Mesenchymal stem cell (in vitro differentiated cells and primary cell): ENCODE measurements around the gene CNTNAP2.

ENCODE experiments used
- DNase-seq: peaks from one replicate; pipeline ENCODE4 v3.0.0-alpha.2; 2013
- H2AFZ ChIP-seq: one replicate; pipeline ENCODE4 v1.6.1; 2013; ENCODE audit warnings: low read depth, mild to moderate bottlenecking, control low read depth, inconsistent platforms, low read length, moderate library complexity
- H2AK5ac ChIP-seq: 2 replicates; pipeline ENCODE4 v1.6.1; 2013; ENCODE audit warnings: low read length, moderate library complexity, mild to moderate bottlenecking, inconsistent platforms; ENCODE audit not compliant: severe bottlenecking
- H2BK120ac ChIP-seq: one replicate; pipeline ENCODE4 v1.6.1; 2013; ENCODE audit warnings: low read depth, mild to moderate bottlenecking, inconsistent platforms, low read length, moderate library complexity
- H2BK12ac ChIP-seq, 2 experiments: one replicate each; pipeline ENCODE4 v1.6.1; 2013; ENCODE audit warnings: inconsistent platforms in 2 of 2, low read length in 2 of 2, mild to moderate bottlenecking in 2 of 2, moderate library complexity in 2 of 2, control low read depth in 1 of 2
- H2BK15ac ChIP-seq: one replicate; pipeline ENCODE4 v1.6.1; 2013; ENCODE audit warnings: mild to moderate bottlenecking, low read depth, inconsistent platforms; ENCODE audit not compliant: poor library complexity, severe bottlenecking
- H2BK5ac ChIP-seq: 2 replicates; pipeline ENCODE4 v1.6.1; 2013; ENCODE audit warnings: low read depth, mild to moderate bottlenecking, low read length, control low read depth, inconsistent platforms; ENCODE audit not compliant: poor library complexity, severe bottlenecking
- H3K14ac ChIP-seq, 2 experiments: one replicate each; pipeline ENCODE4 v1.6.1; 2013; ENCODE audit warnings: inconsistent platforms in 2 of 2, low read length in 2 of 2, control low read depth in 1 of 2, mild to moderate bottlenecking in 1 of 2, moderate library complexity in 1 of 2
- H3K18ac ChIP-seq, 2 experiments: one replicate each; pipeline ENCODE4 v1.6.1; 2013; ENCODE audit warnings: inconsistent platforms in 2 of 2, low read length in 2 of 2, control low read depth in 1 of 2, low read depth in 1 of 2, mild to moderate bottlenecking in 1 of 2
- H3K23ac ChIP-seq, 2 experiments: one replicate each; pipeline ENCODE4 v1.6.1; 2013; ENCODE audit warnings: inconsistent platforms in 2 of 2, low read length in 2 of 2, mild to moderate bottlenecking in 2 of 2, moderate library complexity in 2 of 2, control low read depth in 1 of 2
- H3K27ac ChIP-seq: 2 replicates; pipeline ENCODE4 v1.5.1; 2013; ENCODE audit warnings: mild to moderate bottlenecking, moderate library complexity, low read length, control low read depth, inconsistent platforms; ENCODE audit not compliant: poor library complexity, severe bottlenecking
- H3K27me3 ChIP-seq, 2 experiments: 2 replicates each; pipeline versions ENCODE4 v1.6.1 to v1.7.0; 2013; ENCODE audit warnings: low read length in 2 of 2, mild to moderate bottlenecking in 2 of 2, moderate library complexity in 2 of 2, control low read depth in 1 of 2, inconsistent platforms in 1 of 2; ENCODE audit not compliant: control insufficient read depth in 1 of 2, insufficient read depth in 1 of 2
- H3K36me3 ChIP-seq, 2 experiments: 2 replicates each; pipeline versions ENCODE4 v1.6.1 to v1.7.0; 2013; ENCODE audit warnings: low read length in 2 of 2, control low read depth in 1 of 2, inconsistent platforms in 1 of 2, low read depth in 1 of 2, mild to moderate bottlenecking in 1 of 2; ENCODE audit not compliant: insufficient read depth in 2 of 2, control insufficient read depth in 1 of 2
- H3K4ac ChIP-seq, 2 experiments: one replicate each; pipeline ENCODE4 v1.6.1; 2013; ENCODE audit warnings: inconsistent platforms in 2 of 2, low read length in 2 of 2, mild to moderate bottlenecking in 2 of 2, moderate library complexity in 2 of 2, control low read depth in 1 of 2, low read depth in 1 of 2
- H3K4me1 ChIP-seq: 2 replicates; pipeline ENCODE4 v1.6.1; 2013; ENCODE audit warnings: low read depth, low read length, control low read depth; ENCODE audit not compliant: control insufficient read depth, insufficient read depth
- H3K4me2 ChIP-seq: 2 replicates; pipeline ENCODE4 v1.6.1; 2013; ENCODE audit warnings: low read length, mild to moderate bottlenecking, inconsistent platforms; ENCODE audit not compliant: poor library complexity, severe bottlenecking
- H3K4me3 ChIP-seq, 2 experiments: 2 replicates each; pipeline versions ENCODE4 v1.5.1 to v1.7.0; 2013; ENCODE audit warnings: low read length in 2 of 2, mild to moderate bottlenecking in 2 of 2, control low read depth in 1 of 2, low read depth in 1 of 2; ENCODE audit not compliant: insufficient read depth in 1 of 2
- H3K79me1 ChIP-seq: replicated peaks from 2 replicates; pipeline ENCODE4 v1.6.1; 2013; ENCODE audit warnings: mild to moderate bottlenecking, control low read depth, low read length, inconsistent platforms; ENCODE audit not compliant: poor library complexity, severe bottlenecking
- H3K9ac ChIP-seq: 2 replicates; pipeline ENCODE4 v1.7.0; 2013; ENCODE audit warnings: mild to moderate bottlenecking, low read length, moderate library complexity
- H3K9me3 ChIP-seq: 2 replicates; pipeline ENCODE4 v1.7.0; 2013; ENCODE audit warnings: mild to moderate bottlenecking, low read length; ENCODE audit not compliant: control insufficient read depth
- H4K8ac ChIP-seq: one replicate; pipeline ENCODE4 v1.6.1; 2013; ENCODE audit warnings: inconsistent platforms, mild to moderate bottlenecking, low read length, moderate library complexity
- H4K91ac ChIP-seq: one replicate; pipeline ENCODE4 v1.6.1; 2013; ENCODE audit warnings: mild to moderate bottlenecking, low read length, inconsistent platforms
- WGBS: methylation state at CpG from one replicate; pipeline ENCODE4 v1.1.7; 2013; ENCODE audit warnings: mixed read lengths; 5-methylcytosine and 5-hydroxymethylcytosine counted together

CNTNAP2 gene

GRCh38 chr7:147412782-147413556, 1296.4 kb downstream of the CNTNAP2 start:
- no peak overlapping the region for H3K23ac ChIP-seq
- peak overlapping the region; percentile 78 for H2BK5ac ChIP-seq
- no peak overlapping the region for H3K4me2 ChIP-seq
- H3K4me1 ChIP-seq, result peaks cover 7% of the 10 kb centered on the region
- H3K9me3 ChIP-seq, result no peaks in the 10 kb centered on the region
- H4K91ac ChIP-seq, result no peak overlapping the region
- H3K18ac ChIP-seq, result no peak overlapping the region
- H3K27me3 ChIP-seq, result no peaks in the 10 kb centered on the region
- peak overlapping the region; percentile 87 for H2AK5ac ChIP-seq
- peak overlapping the region; percentile 25 for H3K9ac ChIP-seq
- no peak overlapping the region for H3K4ac ChIP-seq
- no peak overlapping the region for H2BK12ac ChIP-seq
- no peak overlapping the region for H2BK120ac ChIP-seq
- 28% methylated on average over 4 of the region's 8 CpGs for WGBS
- no peak overlapping the region for H2BK15ac ChIP-seq
- H3K36me3 ChIP-seq, result no peaks in the 10 kb centered on the region
- H3K4me3 ChIP-seq, result peak overlapping the region in 1 of 2 experiments; percentile 60
- no peak overlapping the region for H2AFZ ChIP-seq
- peak overlapping the region; percentile 96 for H3K27ac ChIP-seq
- no peaks in the 10 kb centered on the region for H3K79me1 ChIP-seq
- DNase-seq, result peak; percentile 53
- H4K8ac ChIP-seq, result no peak overlapping the region
- no peak overlapping the region for H3K14ac ChIP-seq

GRCh38 chr7:147413557-147413870, 1296.9 kb downstream of the CNTNAP2 start:
- Histone ChIP-seq H2BK5ac (peak overlapping the region; percentile 66), H3K9ac (peak overlapping the region; percentile 25), H3K4ac (no peak overlapping the region), H3K4me3 (peak overlapping the region in 1 of 2 experiments; percentile 60), H3K4me1 (peaks cover 7% of the 10 kb centered on the region), H3K27me3 (no peaks in the 10 kb centered on the region), H2BK15ac (no peak overlapping the region), H3K79me1 (no peaks in the 10 kb centered on the region), H4K91ac (no peak overlapping the region), H2BK12ac (no peak overlapping the region), H4K8ac (no peak overlapping the region), H2AK5ac (peak overlapping the region; percentile 87), H2AFZ (no peak overlapping the region), H2BK120ac (no peak overlapping the region), H3K36me3 (no peaks in the 10 kb centered on the region), H3K4me2 (no peak overlapping the region), H3K18ac (no peak overlapping the region), H3K27ac (peak overlapping the region; percentile 96), H3K9me3 (no peaks in the 10 kb centered on the region), H3K23ac (no peak overlapping the region), H3K14ac (no peak overlapping the region)
- no peak for DNase-seq

- peak overlapping the region; percentile 26 for H2AK5ac ChIP-seq
- H3K27me3 ChIP-seq, result no peaks in the 10 kb centered on the region
- H4K91ac ChIP-seq, result no peak overlapping the region
- no peak overlapping the region for H4K8ac ChIP-seq
- no peak overlapping the region for H3K4me3 ChIP-seq
- 80% methylated on average over 1 of the region's 1 CpG for WGBS
- no peak overlapping the region for H2BK15ac ChIP-seq
- no peak overlapping the region for H3K9ac ChIP-seq
- H3K36me3 ChIP-seq, result no peaks in the 10 kb centered on the region
- no peak for DNase-seq
- H3K79me1 ChIP-seq, result no peaks in the 10 kb centered on the region
- H3K4me2 ChIP-seq, result no peak overlapping the region
- H3K4ac ChIP-seq, result no peak overlapping the region
- no peak overlapping the region for H2AFZ ChIP-seq
- no peak overlapping the region for H3K18ac ChIP-seq
- H3K27ac ChIP-seq, result no peak overlapping the region
- H3K4me1 ChIP-seq, result peaks cover 9% of the 10 kb centered on the region
- no peak overlapping the region for H2BK120ac ChIP-seq
- no peaks in the 10 kb centered on the region for H3K9me3 ChIP-seq
- no peak overlapping the region for H3K14ac ChIP-seq
- no peak overlapping the region for H3K23ac ChIP-seq
- no peak overlapping the region for H2BK12ac ChIP-seq
- no peak overlapping the region for H2BK5ac ChIP-seq
These were observed 1299.4 kb downstream of the CNTNAP2 start for GRCh38 chr7:147415991-147416390.

- Histone ChIP-seq H3K79me1 (no peaks in the 10 kb centered on the region), H3K4ac (no peak overlapping the region), H2AFZ (no peak overlapping the region), H3K4me2 (peak overlapping the region; percentile 11), H3K9ac (no peak overlapping the region), H3K36me3 (no peaks in the 10 kb centered on the region), H2BK12ac (no peak overlapping the region), H3K23ac (no peak overlapping the region), H2BK15ac (no peak overlapping the region), H3K27me3 (no peaks in the 10 kb centered on the region), H3K4me3 (no peak overlapping the region), H4K8ac (no peak overlapping the region), H3K9me3 (no peaks in the 10 kb centered on the region), H2BK120ac (no peak overlapping the region), H2BK5ac (no peak overlapping the region), H3K4me1 (peaks cover 6% of the 10 kb centered on the region), H3K18ac (no peak overlapping the region), H4K91ac (no peak overlapping the region), H3K14ac (no peak overlapping the region), H2AK5ac (no peak overlapping the region), H3K27ac (peak overlapping the region; percentile 53)
- WGBS, result 58% methylated on average over 1 of the region's 3 CpGs
- DNase-seq, result no peak
These were observed 1302.4 kb downstream of the CNTNAP2 start for GRCh38 chr7:147418966-147419365.
